Mucosa of stomach (tissue), 1 donor: Measurements from ENCODE around the gene FAM107A.
A peak's percentile ranks its signal among the peaks of the same experiment; 100 is the strongest.

Experiments
- H3K27me3 ChIP-seq: one replicate; pipeline ENCODE4 v1.7.0; 2013; ENCODE audit warnings: mild to moderate bottlenecking, low read length; ENCODE audit not compliant: control insufficient read depth, insufficient read depth
- H3K36me3 ChIP-seq: one replicate; pipeline ENCODE4 v1.7.0; 2013; ENCODE audit warnings: low read length; ENCODE audit not compliant: control insufficient read depth, insufficient read depth
- H3K4me1 ChIP-seq: one replicate; pipeline ENCODE4 v1.7.0; 2013; ENCODE audit warnings: mild to moderate bottlenecking, low read length; ENCODE audit not compliant: control insufficient read depth, insufficient read depth
- H3K4me3 ChIP-seq: one replicate; pipeline ENCODE4 v1.7.0; 2013; ENCODE audit warnings: low read length
- H3K9ac ChIP-seq: one replicate; pipeline ENCODE4 v1.7.0; 2013; ENCODE audit warnings: mild to moderate bottlenecking, low read length, moderate library complexity
- H3K9me3 ChIP-seq: one replicate; pipeline ENCODE4 v1.7.0; 2013; ENCODE audit warnings: mild to moderate bottlenecking, low read length, moderate library complexity; ENCODE audit not compliant: control insufficient read depth
- donor health status: Pancreatic carcinoma.

Gene FAM107A

GRCh38 chr3:58577269-58577821 is at the start of gene FAM107A:
TSS of gene FAM107A (minus strand) at chr3:58577391. CDS start at chr3:58569860, 7,531 bp downstream.
- Histone ChIP-seq H3K9me3 (no peaks in the 10 kb centered on the region), H3K36me3 (no peaks in the 10 kb centered on the region), H3K9ac (peak within 1 kb of the TSS; percentile 12), H3K4me3 (no peak within 1 kb of the TSS), H3K27me3 (peaks cover 5% of the 10 kb centered on the region), H3K4me1 (no peaks in the 10 kb centered on the region)

GRCh38 chr3:58625196-58625824 is 48.1 kb upstream of the FAM107A start:
- Histone ChIP-seq H3K27me3 (no peaks in the 10 kb centered on the region), H3K9me3 (no peaks in the 10 kb centered on the region), H3K4me3 (no peak overlapping the region), H3K9ac (no peak overlapping the region), H3K4me1 (peaks cover 15% of the 10 kb centered on the region), H3K36me3 (no peaks in the 10 kb centered on the region)

- Histone ChIP-seq H3K9me3 (no peaks in the 10 kb centered on the region), H3K4me3 (no peak overlapping the region), H3K27me3 (no peaks in the 10 kb centered on the region), H3K9ac (no peak overlapping the region), H3K4me1 (peaks cover 8% of the 10 kb centered on the region), H3K36me3 (no peaks in the 10 kb centered on the region)
These were observed 47.4 kb upstream of the FAM107A start for GRCh38 chr3:58624550-58624949.

DNA sequence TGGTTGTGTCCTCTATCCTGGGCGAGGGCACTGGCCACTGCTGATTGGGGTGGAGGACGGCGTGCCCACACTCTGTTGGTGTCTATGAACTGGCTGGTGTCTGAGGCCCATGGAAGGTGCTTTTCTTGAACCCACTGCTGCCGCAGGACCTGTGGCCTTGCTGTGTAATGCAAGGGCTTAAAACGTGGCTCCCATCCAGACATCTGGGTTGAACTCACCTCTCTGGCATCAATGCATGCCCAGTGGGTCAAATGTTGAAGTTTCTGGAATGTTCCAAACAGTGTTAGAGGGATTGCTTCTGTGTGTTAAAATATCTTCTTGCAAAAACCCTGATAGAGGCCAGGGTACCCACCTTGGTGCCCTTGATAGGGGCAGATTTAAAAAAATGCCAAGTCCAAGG is 46.8 kb upstream of the FAM107A start:
- Histone ChIP-seq H3K9ac (no peak overlapping the region), H3K27me3 (no peaks in the 10 kb centered on the region), H3K4me3 (no peak overlapping the region), H3K4me1 (peaks cover 8% of the 10 kb centered on the region), H3K36me3 (no peaks in the 10 kb centered on the region), H3K9me3 (no peaks in the 10 kb centered on the region)

- Histone ChIP-seq H3K36me3 (no peaks in the 10 kb centered on the region), H3K9me3 (no peaks in the 10 kb centered on the region), H3K27me3 (no peaks in the 10 kb centered on the region), H3K4me3 (no peak overlapping the region), H3K4me1 (peaks cover 4% of the 10 kb centered on the region), H3K9ac (no peak overlapping the region)
These were observed 46.3 kb upstream of the FAM107A start for GRCh38 chr3:58623478-58623877.

GRCh38 chr3:58622892-58623291 is 45.7 kb upstream of the FAM107A start:
- H3K36me3 ChIP-seq: no peaks in the 10 kb centered on the region
- H3K4me3 ChIP-seq: no peak overlapping the region
- no peaks in the 10 kb centered on the region for H3K9me3 ChIP-seq
- H3K4me1 ChIP-seq: peaks cover 4% of the 10 kb centered on the region
- H3K27me3 ChIP-seq: no peaks in the 10 kb centered on the region
- H3K9ac ChIP-seq: no peak overlapping the region

DNA sequence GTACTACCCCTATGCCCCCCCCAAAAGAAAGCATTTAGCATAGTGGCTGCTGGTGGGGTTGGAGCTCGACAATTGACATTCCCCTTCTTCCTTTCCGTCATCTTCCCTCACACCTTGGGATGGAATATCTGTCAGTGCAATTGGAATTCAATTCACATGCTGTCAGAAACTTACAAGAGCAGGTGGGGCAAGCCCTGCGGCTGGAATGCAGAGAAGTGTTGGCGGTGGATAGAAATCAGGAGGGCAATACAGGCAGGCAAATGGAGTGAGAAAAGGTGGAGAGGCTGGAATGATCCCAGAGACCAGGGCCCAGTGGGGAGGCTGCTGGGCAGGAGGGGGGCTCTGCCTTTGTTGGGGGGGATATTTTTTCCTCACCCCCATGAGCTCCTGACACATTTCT is 45.2 kb upstream of the FAM107A start:
- Histone ChIP-seq H3K27me3 (no peaks in the 10 kb centered on the region), H3K4me3 (no peak overlapping the region), H3K9me3 (no peaks in the 10 kb centered on the region), H3K9ac (no peak overlapping the region), H3K36me3 (no peaks in the 10 kb centered on the region), H3K4me1 (peaks cover 1% of the 10 kb centered on the region)

GRCh38 chr3:58621086-58621830 is 44.1 kb upstream of the FAM107A start:
- no peaks in the 10 kb centered on the region for H3K9me3 ChIP-seq
- H3K4me1 ChIP-seq: no peaks in the 10 kb centered on the region
- no peaks in the 10 kb centered on the region for H3K36me3 ChIP-seq
- H3K4me3 ChIP-seq: no peak overlapping the region
- H3K27me3 ChIP-seq: no peaks in the 10 kb centered on the region
- no peak overlapping the region for H3K9ac ChIP-seq

- Histone ChIP-seq H3K9ac (no peak overlapping the region), H3K4me3 (no peak overlapping the region), H3K9me3 (no peaks in the 10 kb centered on the region), H3K4me1 (no peaks in the 10 kb centered on the region), H3K27me3 (no peaks in the 10 kb centered on the region), H3K36me3 (no peaks in the 10 kb centered on the region)
These were observed 43.2 kb upstream of the FAM107A start for GRCh38 chr3:58620421-58620820.

- Histone ChIP-seq H3K4me3 (no peak overlapping the region), H3K9ac (no peak overlapping the region), H3K27me3 (no peaks in the 10 kb centered on the region), H3K36me3 (no peaks in the 10 kb centered on the region), H3K9me3 (no peaks in the 10 kb centered on the region), H3K4me1 (no peaks in the 10 kb centered on the region)
These were observed 40.2 kb upstream of the FAM107A start for GRCh38 chr3:58617338-58617761.

GRCh38 chr3:58613236-58614132 is 36.3 kb upstream of the FAM107A start:
- Histone ChIP-seq H3K4me3 (no peak overlapping the region), H3K27me3 (no peaks in the 10 kb centered on the region), H3K9ac (no peak overlapping the region)

DNA sequence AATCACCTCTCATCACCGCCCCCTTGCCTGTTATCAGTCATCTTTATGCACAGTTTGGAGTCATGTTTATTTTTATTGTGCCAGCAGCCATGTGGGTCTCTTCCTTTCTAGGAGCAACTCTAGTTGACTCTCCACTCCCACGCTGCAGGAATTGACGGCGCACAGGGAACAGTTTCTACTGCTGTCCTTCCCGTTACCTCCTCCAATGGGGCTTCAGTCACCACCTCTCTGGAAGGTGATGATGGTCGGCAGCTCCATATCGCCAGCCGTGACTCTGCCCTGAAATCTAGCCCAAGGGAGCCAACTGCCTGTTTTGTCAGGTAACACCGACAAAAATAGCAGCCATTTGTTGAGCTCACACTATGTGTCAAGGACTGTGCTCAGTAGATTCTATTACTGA is 35.6 kb upstream of the FAM107A start:
- H3K4me3 ChIP-seq: no peak overlapping the region

More at GRCh38 chr3:58613236-58614132, 36.3 kb upstream of the FAM107A start:
- Histone ChIP-seq H3K4me1 (no peaks in the 10 kb centered on the region), H3K9me3 (no peaks in the 10 kb centered on the region), H3K36me3 (no peaks in the 10 kb centered on the region)

More for the DNA sequence above, 35.6 kb upstream of the FAM107A start:
- H3K9ac ChIP-seq: no peak overlapping the region
- H3K9me3 ChIP-seq: no peaks in the 10 kb centered on the region
- H3K27me3 ChIP-seq: no peaks in the 10 kb centered on the region
- no peaks in the 10 kb centered on the region for H3K36me3 ChIP-seq
- H3K4me1 ChIP-seq: no peaks in the 10 kb centered on the region
